HG03108 (cell line): Measurements from ENCODE around the gene MYH9.
"Not testable (repeated sequence)": the region's sequence is repeated elsewhere in the genome, so short reads cannot be mapped to it uniquely, and the experiment has no call there.

Experiments
- ATAC-seq: cut with Tn5 transposase; IDR thresholded peaks from one replicate; pipeline ENCODE4 v1.9.1; 2021; ENCODE audit warnings: moderate library complexity; ENCODE audit not compliant: unreplicated experiment

Gene MYH9

GRCh38 chr22:36281781-36282327 is 105.9 kb downstream of the MYH9 start:
- ATAC-seq: no peak

- ATAC-seq: no peak
Measured at GRCh38 chr22:36280379-36280778, 107.4 kb downstream of the MYH9 start.

GRCh38 chr22:36279219-36279666 is 108.5 kb downstream of the MYH9 start:
- no peak for ATAC-seq

GRCh38 chr22:36277482-36278291 is 110.1 kb downstream of the MYH9 start:
- ATAC-seq: no peak

- ATAC-seq: no peak
Measured at GRCh38 chr22:36274531-36274930, 113.2 kb downstream of the MYH9 start.

GRCh38 chr22:36271951-36272350 is 115.8 kb downstream of the MYH9 start:
- ATAC-seq: not testable (repeated sequence)

GRCh38 chr22:36271231-36271630 is 116.5 kb downstream of the MYH9 start:
- not testable (repeated sequence) for ATAC-seq

- ATAC-seq: no peak
Measured at GRCh38 chr22:36267896-36268485, 119.8 kb downstream of the MYH9 start.

- ATAC-seq: no peak
Measured at GRCh38 chr22:36267058-36267457, 120.7 kb downstream of the MYH9 start.

- not testable (repeated sequence) for ATAC-seq
Measured at GRCh38 chr22:36263886-36264664, 123.7 kb downstream of the MYH9 start.

- not testable (repeated sequence) for ATAC-seq
Measured at GRCh38 chr22:36263216-36263673, 124.5 kb downstream of the MYH9 start.

GRCh38 chr22:36262307-36262706 is 125.5 kb downstream of the MYH9 start:
- not testable (repeated sequence) for ATAC-seq

GRCh38 chr22:36261675-36262074 is 126.1 kb downstream of the MYH9 start:
- ATAC-seq: not testable (repeated sequence)

GRCh38 chr22:36259615-36260300 is 128.0 kb downstream of the MYH9 start:
- ATAC-seq: no peak

- ATAC-seq: peak; percentile 51
Measured at GRCh38 chr22:36258701-36259614, 128.8 kb downstream of the MYH9 start.

GRCh38 chr22:36257948-36258670 is 129.7 kb downstream of the MYH9 start:
- no peak for ATAC-seq

GRCh38 chr22:36257308-36257707 is 130.5 kb downstream of the MYH9 start:
- ATAC-seq: no peak

- ATAC-seq: no peak
Measured at GRCh38 chr22:36256478-36256877, 131.3 kb downstream of the MYH9 start.

- not testable (repeated sequence) for ATAC-seq
Measured at GRCh38 chr22:36255572-36255971, 132.2 kb downstream of the MYH9 start.
